Right lobe of liver (tissue), 6 donors: ENCODE measurements around the gene RAB26. TPM values are rescaled to one million over a fixed set of nuclear protein-coding genes. Genes with fewer than 3 reads are reported as not detected.
A peak's percentile ranks its signal among the peaks of the same experiment; 100 is the strongest.

Source experiments
- ATAC-seq, 4 donors: fragments of 200-7000 bp; cut with Tn5 transposase; one replicate each; pipeline ENCODE4 v1.9.1; 2020; ENCODE audit warnings: mild to moderate bottlenecking in 4 of 4, moderate library complexity in 4 of 4
- DNase-seq, 3 donors: peaks; one replicate each; pipeline ENCODE4 v3.0.0-alpha.2; 2020
- H3K27ac ChIP-seq, 3 donors: fragments of 200-600 bp; one replicate each; pipeline ENCODE4 v1.8.0; 2022
- H3K27me3 ChIP-seq, 2 donors: fragments of 200-600 bp; one replicate each; pipeline ENCODE4 v1.8.0; 2022
- H3K36me3 ChIP-seq, 4 donors: fragments of 200-600 bp; sonication (generic) in 1 of 4; one replicate each; pipeline versions ENCODE4 v1.5.1 to v1.8.0; 2017 to 2022; ENCODE audit warnings: control low read depth in 1 of 4
- H3K4me1 ChIP-seq, 4 donors: fragments of 200-600 bp; sonication (generic) in 1 of 4; one replicate each; pipeline versions ENCODE4 v1.5.1 to v1.8.0; 2017 to 2022; ENCODE audit warnings: control low read depth in 1 of 4
- H3K4me3 ChIP-seq, 3 donors: fragments of 200-600 bp; one replicate each; pipeline ENCODE4 v1.8.0; 2022
- H3K9me3 ChIP-seq, 4 donors: fragments of 200-600 bp; sonication (generic) in 1 of 4; one replicate each; pipeline versions ENCODE4 v1.5.1 to v1.8.0; 2017 to 2022; ENCODE audit warnings: control low read depth in 1 of 4
- POLR2A ChIP-seq: fragments of 450-650 bp; IDR thresholded peaks from one replicate; pipeline ENCODE4 v1.6.1; 2017; ENCODE audit warnings: antibody characterized with exemption, mild to moderate bottlenecking
- WGBS: methylation state at CpG from one replicate; pipeline ENCODE4 v1.1.6; 2018; ENCODE audit warnings: low coverage, low lambda C conversion rate; ENCODE audit not compliant: insufficient coverage; ENCODE audit errors: missing lambda C conversion rate; 5-methylcytosine and 5-hydroxymethylcytosine counted together
- intact Hi-C, 2 donors: fragments of 100-400 bp; cut with DNase I; formaldehyde crosslinking; loops; one replicate each; pipeline versions ENCODE4 v1.11.2 to v1.14.1; 2022
- total RNA-seq, 6 experiments: library from RNA; depleted of rRNA in 2 of 6; stranded (reverse); fragments of >200 nt in 2 of 6; fragmentation: NEBNext Ultra II Directional in 3 of 6; extraction: Animal tissue kit (Norgen Biotek cat#: 25700) in 3 of 6; gene quantifications; one replicate each; pipeline versions ENCODE4 v1.1.0 to v1.2.4, GENCODE V29; 2016 to 2023
- TF ChIP-seq, protein P1 (sequence below), 4 donors: fragments of 200-600 bp in 3 of 4; fragments of 450-650 bp in 1 of 4; IDR thresholded peaks; one replicate each; pipeline versions ENCODE4 v1.5.1 to v1.8.0; 2016 to 2022; ENCODE audit warnings: antibody characterized with exemption in 4 of 4, mild to moderate bottlenecking in 2 of 4
- donor health status: DM: no; HTN: yes; CAD: no.
- donor health status: DM: no; HTN: no; CAD: no.
- donor health status: DM: no; HTN: no; CAD: no.
- donor health status: DM: no; HTN: yes; CAD: no.
- donor health status: DM: no; HTN: yes; CAD: no.

The RAB26 gene
- total RNA-seq, 6 experiments from 2014 or later = 3.8 to 14.6 (median 8.7) TPM

- DNase-seq (no peak), ATAC-seq (no peak)
- peak overlapping the region; percentile 66 to 95 (median 81) for H3K4me3 ChIP-seq
- H3K27me3 ChIP-seq = no peaks in the 10 kb centered on the region
- peak overlapping the region; percentile 67 to 95 (median 77) for H3K27ac ChIP-seq
- WGBS = 6% methylated on average over 24 of the region's 47 CpGs
- no peaks in the 10 kb centered on the region for H3K9me3 ChIP-seq
- TF ChIP-seq, protein P1, sequence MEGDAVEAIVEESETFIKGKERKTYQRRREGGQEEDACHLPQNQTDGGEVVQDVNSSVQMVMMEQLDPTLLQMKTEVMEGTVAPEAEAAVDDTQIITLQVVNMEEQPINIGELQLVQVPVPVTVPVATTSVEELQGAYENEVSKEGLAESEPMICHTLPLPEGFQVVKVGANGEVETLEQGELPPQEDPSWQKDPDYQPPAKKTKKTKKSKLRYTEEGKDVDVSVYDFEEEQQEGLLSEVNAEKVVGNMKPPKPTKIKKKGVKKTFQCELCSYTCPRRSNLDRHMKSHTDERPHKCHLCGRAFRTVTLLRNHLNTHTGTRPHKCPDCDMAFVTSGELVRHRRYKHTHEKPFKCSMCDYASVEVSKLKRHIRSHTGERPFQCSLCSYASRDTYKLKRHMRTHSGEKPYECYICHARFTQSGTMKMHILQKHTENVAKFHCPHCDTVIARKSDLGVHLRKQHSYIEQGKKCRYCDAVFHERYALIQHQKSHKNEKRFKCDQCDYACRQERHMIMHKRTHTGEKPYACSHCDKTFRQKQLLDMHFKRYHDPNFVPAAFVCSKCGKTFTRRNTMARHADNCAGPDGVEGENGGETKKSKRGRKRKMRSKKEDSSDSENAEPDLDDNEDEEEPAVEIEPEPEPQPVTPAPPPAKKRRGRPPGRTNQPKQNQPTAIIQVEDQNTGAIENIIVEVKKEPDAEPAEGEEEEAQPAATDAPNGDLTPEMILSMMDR (IDR thresholded peaks at IDR 0.05) = no peak
- no peak for TF ChIP-seq POLR2A
- H3K4me1 ChIP-seq = peaks cover 0 to 71% (median 31%) of the 10 kb centered on the region in 4 donors
- H3K36me3 ChIP-seq = peaks cover 0 to 7% (median 0%) of the 10 kb centered on the region in 4 donors
- intact Hi-C loops = no loop called here
These were observed 7.8 kb downstream of the RAB26 start for GRCh38 chr16:2155977-2156848.

DNA sequence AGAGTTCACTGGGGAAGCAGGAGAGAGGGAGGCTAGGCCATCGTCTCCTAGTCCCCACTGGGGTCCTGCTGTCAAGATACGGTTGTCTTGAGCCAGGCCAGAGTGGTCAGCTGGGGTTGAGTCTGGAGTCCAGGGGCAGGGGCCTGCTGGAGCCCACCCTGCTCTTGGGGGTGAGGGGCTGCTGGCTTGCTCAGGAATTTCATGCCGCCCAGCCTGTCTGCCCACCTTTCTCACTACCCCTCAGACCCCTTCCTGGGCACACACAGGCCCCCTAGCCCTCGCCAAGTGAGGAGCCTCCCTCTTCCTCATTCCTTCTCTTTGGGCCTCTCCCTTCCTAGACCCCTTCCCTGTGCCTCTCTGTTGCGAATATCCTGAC is 8.4 kb downstream of the RAB26 start:
- Histone ChIP-seq H3K4me1 (peaks cover 0 to 71% (median 28%) of the 10 kb centered on the region in 4 donors), H3K27me3 (no peaks in the 10 kb centered on the region), H3K36me3 (peaks cover 0 to 2% (median 0%) of the 10 kb centered on the region in 4 donors), H3K4me3 (peak overlapping the region; percentile 66 to 95 (median 81)), H3K27ac (peak overlapping the region; percentile 67 to 95 (median 77)), H3K9me3 (no peaks in the 10 kb centered on the region)
- TF ChIP-seq POLR2A = no peak
- TF ChIP-seq, protein P1 (IDR thresholded peaks at IDR 0.05) = no peak
- WGBS = 24% methylated on average over 3 of the region's 5 CpGs
- intact Hi-C loops = no loop called here
- no peak for ATAC-seq
- DNase-seq = no peak

DNA sequence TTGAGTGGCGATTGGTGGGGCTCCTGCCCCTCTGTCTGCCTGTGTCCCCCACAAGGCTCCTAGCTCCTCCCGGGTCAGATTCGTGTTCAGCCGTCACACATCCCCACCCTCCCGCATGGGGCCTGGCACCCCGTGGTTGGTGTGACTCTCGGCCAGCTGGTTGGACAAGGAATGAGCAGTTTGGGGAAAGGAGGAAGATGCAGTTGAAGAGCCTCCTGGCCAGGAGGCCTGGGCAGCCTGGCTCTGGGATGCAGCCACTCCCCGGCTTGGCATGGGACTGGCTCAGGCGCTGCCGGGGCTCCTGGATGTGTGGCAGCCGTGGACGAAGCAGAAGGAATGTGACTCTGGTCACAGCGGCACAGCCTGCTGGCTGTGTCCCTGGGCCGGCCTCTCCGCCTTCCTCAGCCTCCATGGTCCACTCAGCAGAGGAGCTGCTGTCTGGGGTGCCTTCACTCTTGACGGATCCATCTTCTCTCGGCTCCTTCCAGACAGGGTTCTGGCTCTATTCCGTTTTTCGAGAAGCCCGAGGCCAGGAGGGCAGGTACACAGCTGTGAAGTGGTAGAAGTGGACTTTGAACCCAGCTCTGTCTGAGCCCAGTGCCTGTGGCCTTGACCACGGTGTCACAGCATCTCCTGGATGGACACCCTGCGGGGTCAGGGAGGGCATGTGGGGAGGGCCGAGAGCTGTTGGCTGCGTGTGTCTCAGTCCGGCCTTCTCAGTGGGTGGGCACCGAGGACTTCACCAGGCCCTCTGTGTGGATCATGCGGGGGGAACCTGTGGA is 9.2 kb downstream of the RAB26 start:
- peaks cover 0 to 71% (median 24%) of the 10 kb centered on the region in 4 donors for H3K4me1 ChIP-seq
- H3K27ac ChIP-seq = peak overlapping the region; percentile 67 to 95 (median 77)
- no peaks in the 10 kb centered on the region for H3K27me3 ChIP-seq
- no peaks in the 10 kb centered on the region for H3K36me3 ChIP-seq
- intact Hi-C loops = no loop called here
- no peaks in the 10 kb centered on the region for H3K9me3 ChIP-seq
- DNase-seq = peak; percentile 83 to 94 (median 93)
- 18% methylated on average over 8 of the region's 27 CpGs for WGBS
- H3K4me3 ChIP-seq = peak overlapping the region; percentile 66 to 95 (median 81)
- TF ChIP-seq, protein P1 (IDR thresholded peaks at IDR 0.05) = no peak
- TF ChIP-seq POLR2A = peak; percentile 23
- peak; percentile 32 to 61 (median 46) for ATAC-seq

DNA sequence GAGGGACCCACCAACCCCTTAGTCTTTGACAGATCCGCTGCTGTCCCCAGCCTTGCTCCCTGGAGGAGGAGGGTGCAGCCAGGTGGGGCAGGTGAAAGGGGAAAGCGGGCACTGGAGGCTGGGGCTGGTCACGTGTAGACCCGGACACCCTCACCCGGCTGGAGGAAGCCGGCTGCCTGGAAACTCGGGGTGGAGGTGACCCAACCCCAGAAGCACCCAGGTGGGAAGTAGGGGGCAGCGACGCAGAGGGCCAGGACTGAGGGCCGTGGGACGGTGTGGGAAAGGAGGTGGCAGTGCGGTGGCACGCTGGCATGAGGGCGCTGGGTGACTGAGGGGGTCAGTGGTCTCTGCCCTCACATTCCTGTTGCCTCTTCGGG is 9.8 kb downstream of the RAB26 start:
- TF ChIP-seq POLR2A = no peak
- TF ChIP-seq, protein P1 (IDR thresholded peaks at IDR 0.05) = no peak
- no peaks in the 10 kb centered on the region for H3K27me3 ChIP-seq
- DNase-seq = peak in 1 of 3 donors; percentile 78
- H3K4me1 ChIP-seq = peaks cover 0 to 70% (median 22%) of the 10 kb centered on the region in 4 donors
- intact Hi-C loops = no loop called here
- no peaks in the 10 kb centered on the region for H3K36me3 ChIP-seq
- ATAC-seq = peak in 1 of 4 donors; percentile 3
- peak overlapping the region; percentile 65 to 95 (median 67) for H3K27ac ChIP-seq
- H3K4me3 ChIP-seq = peak overlapping the region; percentile 66 to 95 (median 81)
- WGBS = 34% methylated on average over 8 of the region's 15 CpGs
- H3K9me3 ChIP-seq = no peaks in the 10 kb centered on the region
